Germinal center (tissue), 1 donor: ENCODE measurements around the gene LRRFIP1.

Source experiments
- DNase-seq: peaks from one replicate; pipeline ENCODE4 v3.0.0; 2012; ENCODE audit warnings: mixed read lengths, low spot score

The LRRFIP1 gene

GRCh38 chr2:237701859-237702390 lies 74.5 kb downstream of the LRRFIP1 start:
- no peak for DNase-seq

GRCh38 chr2:237702441-237703391 lies 75.3 kb downstream of the LRRFIP1 start:
- DNase-seq = no peak

GRCh38 chr2:237704501-237705434 lies 77.4 kb downstream of the LRRFIP1 start:
- DNase-seq = no peak

- DNase-seq = no peak
These were observed 78.9 kb downstream of the LRRFIP1 start for GRCh38 chr2:237706257-237706656.

- no peak for DNase-seq
These were observed 80.6 kb downstream of the LRRFIP1 start for GRCh38 chr2:237708065-237708398.

GRCh38 chr2:237708491-237708890 lies 81.1 kb downstream of the LRRFIP1 start:
- DNase-seq = no peak

GRCh38 chr2:237708961-237709360 lies 81.6 kb downstream of the LRRFIP1 start:
- no peak for DNase-seq

GRCh38 chr2:237711458-237712150 lies 84.2 kb downstream of the LRRFIP1 start:
- DNase-seq = no peak

GRCh38 chr2:237712477-237713377 lies 85.3 kb downstream of the LRRFIP1 start:
- no peak for DNase-seq

GRCh38 chr2:237714690-237715458 lies 87.5 kb downstream of the LRRFIP1 start:
- no peak for DNase-seq

GRCh38 chr2:237715459-237715947 lies 88.1 kb downstream of the LRRFIP1 start:
- no peak for DNase-seq

- no peak for DNase-seq
These were observed 88.6 kb downstream of the LRRFIP1 start for GRCh38 chr2:237716011-237716410.

- no peak for DNase-seq
These were observed 90.2 kb downstream of the LRRFIP1 start for GRCh38 chr2:237717366-237718276.

GRCh38 chr2:237718277-237718634 lies 90.9 kb downstream of the LRRFIP1 start:
- DNase-seq = no peak

GRCh38 chr2:237720444-237720843 lies 93.1 kb downstream of the LRRFIP1 start:
- DNase-seq = no peak

- no peak for DNase-seq
These were observed 93.6 kb downstream of the LRRFIP1 start for GRCh38 chr2:237720957-237721356.

- no peak for DNase-seq
These were observed 94.1 kb downstream of the LRRFIP1 start for GRCh38 chr2:237721458-237721857.

GRCh38 chr2:237722616-237723015 lies 95.2 kb downstream of the LRRFIP1 start:
- DNase-seq = no peak

GRCh38 chr2:237723023-237723422 lies 95.6 kb downstream of the LRRFIP1 start:
- DNase-seq = no peak
